HL-60 (cell line): Measurements from ENCODE around the gene MAST3.

Experiments
- DNase-seq, 2 experiments: peaks; one replicate each; pipeline ENCODE4 v3.0.0-alpha.2; 2010 to 2020; ENCODE audit warnings: low read depth in 1 of 2, low spot score in 1 of 2
- H3K27ac ChIP-seq: fragments of 250-450 bp; sonication (Bioruptor Pico); replicated peaks from 2 replicates; pipeline ENCODE4 v1.5.1; 2020; ENCODE audit warnings: mild to moderate bottlenecking, moderate library complexity
- H3K27me3 ChIP-seq: fragments of 250-450 bp; sonication (Bioruptor Pico); 2 replicates; pipeline ENCODE4 v1.5.1; 2021; ENCODE audit warnings: mild to moderate bottlenecking, moderate library complexity; ENCODE audit not compliant: insufficient read depth, poor library complexity, severe bottlenecking
- H3K4me3 ChIP-seq: replicated peaks from 2 replicates; pipeline ENCODE4 v1.5.1; 2011; ENCODE audit warnings: mild to moderate bottlenecking, control low read depth, low read length; ENCODE audit not compliant: insufficient read depth
- CTCF ChIP-seq: IDR thresholded peaks from one replicate; pipeline ENCODE4 v1.5.1; 2011; ENCODE audit warnings: low read length, control low read depth, inconsistent platforms; ENCODE audit not compliant: insufficient read depth
- GABPA ChIP-seq: IDR thresholded peaks from 2 replicates; pipeline ENCODE4 v1.6.1; 2012; ENCODE audit warnings: low read depth
- POLR2AphosphoS5 ChIP-seq: IDR thresholded peaks from 2 replicates; pipeline ENCODE4 v1.6.1; 2012; ENCODE audit warnings: low read depth
- REST ChIP-seq: IDR thresholded peaks from 2 replicates; pipeline ENCODE4 v1.6.1; 2012; ENCODE audit warnings: low read depth; ENCODE audit not compliant: insufficient replicate concordance
- SPI1 ChIP-seq: IDR thresholded peaks from 2 replicates; pipeline ENCODE4 v1.6.1; 2012; ENCODE audit warnings: low read depth, mild to moderate bottlenecking, borderline replicate concordance

Gene MAST3

GRCh38 chr19:18135712-18136584, 38.4 kb downstream of the MAST3 start:
- Histone ChIP-seq H3K27me3 (no peaks in the 10 kb centered on the region), H3K4me3 (no peak overlapping the region), H3K27ac (no peak overlapping the region)
- DNase-seq: no peak
- TF ChIP-seq REST (no peak), GABPA (no peak), CTCF (no peak), SPI1 (no peak), POLR2AphosphoS5 (no peak)

- H3K27me3 ChIP-seq: no peaks in the 10 kb centered on the region
- TF ChIP-seq REST (no peak), CTCF (no peak), SPI1 (no peak)
- no peak for DNase-seq
- H3K27ac ChIP-seq: peak overlapping the region; percentile 37; the same call in 1 of the 2 replicates
- no peak overlapping the region for H3K4me3 ChIP-seq
Measured at GRCh38 chr19:18137242-18137641, 39.7 kb downstream of the MAST3 start.

DNA sequence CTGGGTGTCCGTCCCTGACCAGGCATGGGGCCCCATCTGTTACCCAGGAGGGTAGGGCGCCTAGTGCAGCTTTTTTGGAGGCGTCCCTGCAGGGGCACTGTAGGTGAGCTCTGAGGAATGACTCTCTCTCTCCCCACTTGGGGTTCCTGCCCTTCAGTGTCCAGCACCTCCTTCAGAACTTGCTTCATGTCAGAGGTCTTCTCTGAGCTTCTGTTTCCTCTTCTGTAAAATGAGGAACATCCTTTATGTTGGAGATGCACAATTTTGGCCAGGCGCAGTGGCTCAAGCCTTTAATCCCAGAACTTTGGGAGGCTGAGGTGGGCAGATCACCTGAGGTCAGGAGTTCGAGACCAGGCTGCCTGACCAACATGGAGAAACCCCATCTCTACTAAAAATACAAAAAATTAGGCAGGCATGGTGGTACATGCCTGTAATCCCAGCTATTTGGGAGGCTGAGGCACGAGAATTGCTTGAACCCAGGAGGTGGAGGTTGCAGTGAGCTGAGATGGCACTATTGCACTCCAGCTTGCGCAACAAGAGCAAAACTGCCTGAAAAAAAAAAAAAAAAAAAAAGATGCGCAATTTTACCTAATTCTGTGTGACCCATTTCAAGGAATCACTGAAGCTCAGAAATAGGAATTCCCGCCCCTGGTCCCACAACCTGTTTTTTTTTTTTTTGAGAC, 40.2 kb downstream of the MAST3 start:
- Histone ChIP-seq H3K27ac (peak overlapping the region; percentile 37; the same call in 1 of the 2 replicates), H3K4me3 (no peak overlapping the region), H3K27me3 (no peaks in the 10 kb centered on the region)
- peak in 1 of 2 experiments; percentile 54 for DNase-seq
- no peak for TF ChIP-seq POLR2AphosphoS5
- peak; percentile 30; the same call in 1 of the 2 replicates for TF ChIP-seq SPI1
- TF ChIP-seq REST: no peak
